GM18858 (cell line): ENCODE measurements around the gene GARRE1.
"Not testable (repeated sequence)": the region's sequence is repeated elsewhere in the genome, so short reads cannot be mapped to it uniquely, and the experiment has no call there.

Experiments used
- ATAC-seq: cut with Tn5 transposase; IDR thresholded peaks from one replicate; pipeline ENCODE4 v1.9.1; 2021; ENCODE audit not compliant: unreplicated experiment

The GARRE1 gene

GRCh38 chr19:34230820-34231219, 23.5 kb upstream of the GARRE1 start:
- no peak for ATAC-seq

- ATAC-seq, result no peak
Measured at GRCh38 chr19:34231439-34231838, 22.9 kb upstream of the GARRE1 start.

DNA sequence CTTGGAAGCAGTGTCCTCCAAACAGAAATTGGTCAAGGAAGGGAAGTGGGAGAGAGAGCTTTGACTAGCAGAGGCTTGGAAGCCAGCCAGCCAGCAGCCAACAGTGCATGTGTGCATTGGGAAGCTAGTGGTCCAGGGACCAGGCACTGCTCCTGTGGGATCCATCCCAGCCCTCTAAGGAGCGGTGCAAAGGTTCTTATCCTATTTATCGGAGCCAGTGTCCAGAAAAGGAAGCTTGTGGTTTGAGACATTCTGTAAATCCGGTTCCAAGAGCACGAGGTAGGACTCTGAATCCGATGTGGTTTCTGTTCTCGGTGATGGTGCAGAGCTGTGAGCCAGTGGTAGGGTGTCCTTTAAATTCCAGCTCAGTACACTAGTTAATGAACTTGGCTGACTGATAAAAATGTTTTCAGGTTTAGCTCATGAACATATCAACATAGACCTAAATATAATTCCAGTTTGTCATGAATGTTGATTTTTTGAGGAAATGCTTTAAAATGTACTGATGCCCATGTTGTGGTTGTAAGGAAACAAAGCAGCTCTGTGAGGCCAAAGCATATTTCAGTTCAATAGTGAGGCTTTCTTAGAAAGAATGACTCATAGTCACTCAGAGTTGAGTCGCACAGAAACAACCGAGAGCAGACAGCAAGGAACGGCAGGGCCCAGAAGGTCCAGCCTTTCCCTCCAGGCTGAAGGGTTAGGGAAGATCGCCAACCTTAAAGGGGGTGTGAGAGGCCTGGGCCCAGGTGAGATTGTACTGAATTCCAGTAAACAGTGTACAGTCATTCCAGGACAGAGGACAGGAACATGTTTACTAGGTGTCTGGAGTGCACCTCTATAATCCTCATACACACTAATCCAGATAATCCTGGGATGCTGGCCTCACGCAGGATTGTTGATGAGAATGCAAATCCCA, 21.5 kb upstream of the GARRE1 start:
- peak; percentile 63 for ATAC-seq

- ATAC-seq, result no peak
Measured at GRCh38 chr19:34235425-34235940, 18.9 kb upstream of the GARRE1 start.

GRCh38 chr19:34236035-34236987, 18.0 kb upstream of the GARRE1 start:
- ATAC-seq, result no peak

GRCh38 chr19:34237283-34237682, 17.1 kb upstream of the GARRE1 start:
- no peak for ATAC-seq

GRCh38 chr19:34237939-34238338, 16.4 kb upstream of the GARRE1 start:
- no peak for ATAC-seq

DNA sequence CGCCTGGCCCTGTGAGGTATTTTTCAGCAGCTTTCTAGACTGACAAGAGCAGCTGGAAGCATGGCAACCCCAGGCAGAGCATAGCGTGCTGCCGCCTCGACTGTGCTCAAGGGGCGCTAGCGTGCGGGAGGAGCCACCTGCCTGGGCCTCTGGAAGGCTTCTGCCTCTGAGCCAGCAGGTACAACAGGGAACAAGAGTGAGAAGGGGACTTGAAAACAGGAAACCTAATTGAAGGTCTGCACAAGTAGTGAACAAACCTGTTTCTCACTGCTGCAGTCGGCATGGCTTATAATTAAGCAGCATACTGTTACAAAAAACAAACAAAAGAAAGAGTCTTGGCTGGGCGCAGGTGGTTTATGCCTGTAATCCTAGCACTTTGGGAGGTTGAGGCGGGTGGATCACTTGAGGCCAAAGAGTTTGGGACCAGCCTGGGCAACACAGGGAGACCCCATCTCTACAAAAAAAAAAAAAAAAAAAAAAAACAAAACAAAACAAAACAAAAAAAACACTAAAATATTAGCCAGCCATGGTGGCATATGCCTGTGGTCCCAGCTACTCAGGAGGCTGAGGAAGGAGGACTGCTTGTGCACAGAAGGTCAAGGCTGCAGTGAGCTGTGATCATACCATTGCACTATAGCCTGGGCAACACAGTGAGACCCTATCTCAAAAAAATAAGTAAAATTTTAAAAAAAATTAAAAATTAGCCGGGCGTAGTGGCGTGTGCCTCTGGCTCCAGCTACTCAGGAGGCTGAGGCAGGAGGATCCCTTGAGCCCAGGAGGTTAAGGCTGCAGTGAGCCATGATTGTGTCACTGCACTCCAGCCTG, 12.6 kb upstream of the GARRE1 start:
- no peak for ATAC-seq

DNA sequence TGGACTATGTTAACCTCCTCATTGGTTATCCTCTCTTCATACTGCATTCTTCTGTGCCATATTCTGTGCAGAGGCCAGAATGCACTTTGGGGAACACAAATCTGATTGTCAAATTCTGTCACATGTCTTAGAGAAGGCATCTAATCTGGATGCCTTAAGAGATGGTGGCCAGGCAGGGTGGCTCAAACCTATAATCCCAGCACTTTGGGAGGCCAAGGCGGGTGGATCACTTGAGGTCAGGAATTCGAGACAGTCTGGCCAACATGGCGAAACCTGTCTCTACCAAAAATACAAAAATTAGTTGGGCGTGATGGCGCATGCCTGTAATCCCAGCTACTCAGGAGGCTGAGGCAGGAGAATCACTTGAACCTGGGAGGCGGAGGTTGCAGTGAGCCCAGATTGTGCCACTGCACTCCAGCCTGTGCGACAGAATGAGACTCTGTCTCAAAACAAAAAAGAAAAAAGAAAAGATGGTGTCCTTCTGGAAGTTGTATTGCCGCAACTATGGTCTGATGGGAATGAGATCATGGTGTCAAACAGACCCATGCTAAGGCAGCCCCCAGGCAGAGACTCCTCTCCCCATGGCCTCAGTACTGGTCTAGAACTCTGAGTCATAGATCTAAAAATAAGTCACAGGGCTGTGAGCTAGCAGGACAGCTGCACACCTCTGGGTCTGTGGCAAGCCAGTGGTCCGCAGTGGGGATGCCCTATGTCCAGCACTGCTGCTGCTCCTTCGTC, 11.0 kb upstream of the GARRE1 start:
- ATAC-seq, result not testable (repeated sequence)

- ATAC-seq, result no peak
Measured at GRCh38 chr19:34243876-34244578, 10.3 kb upstream of the GARRE1 start.

GRCh38 chr19:34244611-34245299, 9.6 kb upstream of the GARRE1 start:
- ATAC-seq, result no peak

DNA sequence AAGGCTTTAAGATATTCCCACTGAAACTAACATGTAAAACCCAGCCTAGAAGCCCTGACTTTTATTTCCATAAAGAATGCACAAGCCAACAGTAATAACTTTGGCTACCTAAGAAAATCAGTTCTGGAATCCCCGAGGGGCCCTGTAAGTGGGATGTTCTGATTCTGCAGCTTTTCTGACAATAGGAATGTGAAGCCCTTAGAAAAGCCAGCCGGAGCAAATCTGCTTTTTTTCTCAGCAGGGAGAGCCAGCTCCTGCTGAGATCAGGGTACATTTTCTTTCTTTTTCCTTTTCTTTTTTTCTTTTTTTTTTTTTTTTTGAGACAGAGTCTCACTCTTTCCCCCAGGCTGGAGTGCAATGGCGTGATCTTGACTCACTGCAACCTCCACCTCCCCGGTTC, 8.0 kb upstream of the GARRE1 start:
- no peak for ATAC-seq

DNA sequence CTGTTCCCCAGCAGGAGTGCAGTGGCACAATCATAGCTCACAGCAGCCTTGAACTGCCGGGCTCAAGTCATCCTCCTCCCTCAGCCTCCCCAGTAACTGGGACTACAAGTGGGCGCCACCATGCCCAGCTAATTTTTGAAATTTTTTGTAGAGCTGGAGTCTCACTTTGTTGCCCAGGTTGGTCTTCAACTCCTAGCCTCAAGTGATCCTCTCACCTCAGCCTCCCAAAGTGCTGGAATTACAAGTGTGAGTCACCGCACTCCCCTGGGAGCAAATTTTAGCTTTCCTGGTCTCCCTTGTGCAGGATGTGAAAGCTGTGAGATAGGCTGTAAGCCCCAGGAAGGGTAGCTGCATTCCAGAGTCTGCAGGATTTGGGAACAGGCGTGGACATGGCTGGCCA, 5.4 kb upstream of the GARRE1 start:
- ATAC-seq, result no peak

GRCh38 chr19:34253167-34253566, 1.2 kb upstream of the GARRE1 start:
- not testable (repeated sequence) for ATAC-seq

DNA sequence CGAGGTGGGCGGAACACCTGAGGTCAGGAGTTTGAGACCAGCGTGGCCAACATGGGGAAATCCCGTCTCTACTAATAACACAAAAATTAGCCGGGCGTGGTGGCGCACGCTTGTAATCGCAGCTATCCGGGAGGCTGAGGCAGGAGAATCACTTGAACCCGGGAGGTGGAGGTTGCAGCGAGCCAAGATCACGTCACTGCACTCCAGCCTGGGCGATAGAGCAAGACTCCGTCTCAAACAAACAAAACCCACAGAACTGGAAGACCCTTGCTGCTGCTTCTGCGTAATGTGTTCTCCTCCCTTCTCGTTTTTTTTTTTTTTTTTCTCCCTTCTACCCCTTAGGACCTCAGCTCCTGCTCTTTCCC, 691 bp upstream of the GARRE1 start:
- not testable (repeated sequence) for ATAC-seq

- peak; percentile 34 for ATAC-seq
Measured at GRCh38 chr19:34254698-34255432, 511 bp downstream of the GARRE1 start.

GRCh38 chr19:34255546-34255945, 1.2 kb downstream of the GARRE1 start:
- no peak for ATAC-seq
